Activated CD4-positive, alpha-beta T cell treated with anti-CD3 and anti-CD28 coated beads for 24 hours (primary cell): Measurements from ENCODE around the gene HYDIN.
"Not testable (repeated sequence)": the region's sequence is repeated elsewhere in the genome, so short reads cannot be mapped to it uniquely, and the experiment has no call there.

Source experiments
- DNase-seq, 2 donors: peaks; one replicate each; pipeline ENCODE4 v3.0.0-alpha.2; 2020; ENCODE audit warnings: low read depth in 2 of 2

Gene HYDIN

GRCh38 chr16:71109656-71110208, 120.8 kb downstream of the HYDIN start:
- not testable (repeated sequence) for DNase-seq

- DNase-seq: not testable (repeated sequence)
Measured at GRCh38 chr16:71105881-71106280, 124.6 kb downstream of the HYDIN start.

- not testable (repeated sequence) for DNase-seq
Measured at GRCh38 chr16:71083573-71083972, 146.9 kb downstream of the HYDIN start.

- DNase-seq: not testable (repeated sequence)
Measured at GRCh38 chr16:71080777-71081176, 149.7 kb downstream of the HYDIN start.

- DNase-seq: not testable (repeated sequence)
Measured at GRCh38 chr16:71080262-71080661, 150.3 kb downstream of the HYDIN start.

GRCh38 chr16:71070651-71071050, 159.9 kb downstream of the HYDIN start:
- not testable (repeated sequence) for DNase-seq

GRCh38 chr16:71069842-71070241, 160.7 kb downstream of the HYDIN start:
- DNase-seq: not testable (repeated sequence)

GRCh38 chr16:71053897-71054609, 176.5 kb downstream of the HYDIN start:
- DNase-seq: not testable (repeated sequence)

GRCh38 chr16:71050307-71050706, 180.2 kb downstream of the HYDIN start:
- not testable (repeated sequence) for DNase-seq

- not testable (repeated sequence) for DNase-seq
Measured at GRCh38 chr16:71039368-71040111, 191.0 kb downstream of the HYDIN start.

GRCh38 chr16:71038421-71038820, 192.1 kb downstream of the HYDIN start:
- not testable (repeated sequence) for DNase-seq

- DNase-seq: not testable (repeated sequence)
Measured at GRCh38 chr16:71037987-71038386, 192.5 kb downstream of the HYDIN start.

GRCh38 chr16:71028032-71028727, 202.3 kb downstream of the HYDIN start:
- DNase-seq: not testable (repeated sequence)

GRCh38 chr16:71027511-71027910, 203.0 kb downstream of the HYDIN start:
- not testable (repeated sequence) for DNase-seq

- not testable (repeated sequence) for DNase-seq
Measured at GRCh38 chr16:71023851-71024439, 206.6 kb downstream of the HYDIN start.

GRCh38 chr16:71021961-71022537, 208.5 kb downstream of the HYDIN start:
- not testable (repeated sequence) for DNase-seq

- not testable (repeated sequence) for DNase-seq
Measured at GRCh38 chr16:71019067-71019682, 211.3 kb downstream of the HYDIN start.

- DNase-seq: not testable (repeated sequence)
Measured at GRCh38 chr16:71015419-71015818, 215.1 kb downstream of the HYDIN start.

- not testable (repeated sequence) for DNase-seq
Measured at GRCh38 chr16:71009440-71010223, 220.9 kb downstream of the HYDIN start.

- not testable (repeated sequence) for DNase-seq
Measured at GRCh38 chr16:71006516-71006915, 224.0 kb downstream of the HYDIN start.
